Measurements from ENCODE around the gene LRRC36. TPM values are rescaled to one million over a fixed set of nuclear protein-coding genes. Genes with fewer than 3 reads are reported as not detected.

Gene LRRC36
- total RNA-seq, 2 donors from 2014 or later: 1.1 TPM; not detected in 1

DNA sequence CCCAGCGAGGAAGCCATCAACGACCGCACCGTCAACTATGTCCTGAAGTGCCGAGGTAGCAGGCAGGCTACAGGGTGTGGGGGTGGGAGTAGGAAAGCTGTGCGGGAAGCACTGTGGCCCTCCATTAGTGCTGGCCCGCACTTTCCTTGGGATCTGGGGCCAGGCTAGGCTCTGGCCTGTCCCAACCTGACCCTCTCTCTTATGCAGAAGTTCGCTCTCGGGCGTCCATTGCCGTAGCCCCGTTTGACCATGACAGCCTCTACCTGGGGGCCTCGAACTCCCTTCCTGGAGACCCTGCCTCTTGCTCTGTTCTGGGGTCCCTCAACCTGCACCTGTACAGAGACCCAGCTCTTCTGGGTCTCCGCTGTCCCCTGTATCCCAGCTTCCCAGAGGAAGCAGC, 38.7 kb upstream of the LRRC36 start:
- no peak for DNase-seq
- H3K27me3 ChIP-seq: no peaks in the 10 kb centered on the region
- TF ChIP-seq, protein P1, sequence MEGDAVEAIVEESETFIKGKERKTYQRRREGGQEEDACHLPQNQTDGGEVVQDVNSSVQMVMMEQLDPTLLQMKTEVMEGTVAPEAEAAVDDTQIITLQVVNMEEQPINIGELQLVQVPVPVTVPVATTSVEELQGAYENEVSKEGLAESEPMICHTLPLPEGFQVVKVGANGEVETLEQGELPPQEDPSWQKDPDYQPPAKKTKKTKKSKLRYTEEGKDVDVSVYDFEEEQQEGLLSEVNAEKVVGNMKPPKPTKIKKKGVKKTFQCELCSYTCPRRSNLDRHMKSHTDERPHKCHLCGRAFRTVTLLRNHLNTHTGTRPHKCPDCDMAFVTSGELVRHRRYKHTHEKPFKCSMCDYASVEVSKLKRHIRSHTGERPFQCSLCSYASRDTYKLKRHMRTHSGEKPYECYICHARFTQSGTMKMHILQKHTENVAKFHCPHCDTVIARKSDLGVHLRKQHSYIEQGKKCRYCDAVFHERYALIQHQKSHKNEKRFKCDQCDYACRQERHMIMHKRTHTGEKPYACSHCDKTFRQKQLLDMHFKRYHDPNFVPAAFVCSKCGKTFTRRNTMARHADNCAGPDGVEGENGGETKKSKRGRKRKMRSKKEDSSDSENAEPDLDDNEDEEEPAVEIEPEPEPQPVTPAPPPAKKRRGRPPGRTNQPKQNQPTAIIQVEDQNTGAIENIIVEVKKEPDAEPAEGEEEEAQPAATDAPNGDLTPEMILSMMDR (IDR thresholded peaks at IDR 0.05): no peak
- intact Hi-C loops (cut with DNase I): loop anchor here (10.0 kb wide), 1 partner anchor 127 kb away; the partner anchor contains the start of gene ZDHHC1
- no peaks in the 10 kb centered on the region for H3K9me3 ChIP-seq
- no peak overlapping the region for H3K4me3 ChIP-seq
- no peak overlapping the region for H3K9ac ChIP-seq (ENCODE audit: low read depth in 2 of 2, low read length in 2 of 2)
- H3K36me3 ChIP-seq: no peaks in the 10 kb centered on the region
- H3K4me1 ChIP-seq: no peaks in the 10 kb centered on the region
- no peak overlapping the region for H3K27ac ChIP-seq

DNA sequence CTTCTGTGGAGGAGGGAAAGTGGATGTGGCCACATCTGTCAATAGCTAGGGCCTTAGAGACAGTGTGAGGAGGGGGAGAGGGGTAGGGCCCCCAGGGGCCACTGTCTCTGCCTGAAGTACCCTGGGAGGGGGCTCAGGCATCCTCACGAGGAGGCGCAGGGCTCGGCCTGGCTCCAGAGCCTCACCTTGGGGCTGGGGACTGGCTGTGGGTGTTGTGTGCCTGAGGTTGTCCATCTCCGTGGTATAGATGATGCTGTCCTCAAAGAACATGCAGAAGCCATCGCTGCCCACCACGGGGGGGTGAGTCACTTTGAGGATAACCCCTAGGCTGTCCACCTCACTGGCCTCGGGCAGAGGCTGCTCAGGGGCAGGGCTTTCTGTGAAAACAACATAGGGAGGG, 35.2 kb upstream of the LRRC36 start:
- Histone ChIP-seq H3K9ac (ENCODE audit: low read depth in 2 of 2, low read length in 2 of 2) (no peak overlapping the region), H3K36me3 (no peaks in the 10 kb centered on the region), H3K27ac (no peak overlapping the region), H3K4me3 (no peak overlapping the region), H3K9me3 (no peaks in the 10 kb centered on the region), H3K4me1 (no peaks in the 10 kb centered on the region), H3K27me3 (no peaks in the 10 kb centered on the region)
- DNase-seq: no peak
- intact Hi-C loops (cut with DNase I): no loop called here
- TF ChIP-seq, protein P1 (IDR thresholded peaks at IDR 0.05): no peak

DNA sequence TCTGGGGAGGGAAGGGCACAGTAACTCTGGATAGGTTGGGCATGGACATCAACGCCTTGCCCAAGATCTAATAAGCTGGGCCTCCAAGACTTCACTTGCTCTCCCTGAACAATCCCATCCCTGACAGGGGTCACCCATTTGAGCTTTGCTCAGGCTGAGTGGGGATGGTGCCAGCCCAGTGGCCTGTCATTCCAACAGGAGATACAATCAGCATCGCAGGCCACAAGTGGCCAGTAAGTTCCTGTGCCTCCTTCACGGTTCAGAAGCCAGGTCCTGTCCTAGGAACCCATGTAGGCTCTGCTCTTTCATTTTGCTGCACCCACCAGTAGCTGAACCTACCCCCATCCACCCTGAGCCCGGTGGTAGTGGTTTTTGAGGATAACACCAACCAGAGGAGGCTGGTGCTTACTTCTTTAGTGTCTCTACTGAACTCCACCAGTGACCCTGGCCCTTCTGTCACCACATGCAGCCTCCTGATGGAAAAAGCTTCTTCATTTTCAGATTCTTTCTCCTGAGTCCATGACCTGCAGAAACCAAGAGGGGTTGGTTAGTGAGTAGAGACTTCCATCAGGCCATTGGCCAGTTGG, 32.4 kb upstream of the LRRC36 start:
- no peak overlapping the region for H3K4me3 ChIP-seq
- no peaks in the 10 kb centered on the region for H3K36me3 ChIP-seq
- TF ChIP-seq, protein P1 (IDR thresholded peaks at IDR 0.05): no peak
- H3K4me1 ChIP-seq: no peaks in the 10 kb centered on the region
- no peak overlapping the region for H3K27ac ChIP-seq
- no peak for DNase-seq
- H3K9ac ChIP-seq (ENCODE audit: low read depth in 2 of 2, low read length in 2 of 2): no peak overlapping the region
- intact Hi-C loops (cut with DNase I): no loop called here
- H3K9me3 ChIP-seq: no peaks in the 10 kb centered on the region
- H3K27me3 ChIP-seq: no peaks in the 10 kb centered on the region

DNA sequence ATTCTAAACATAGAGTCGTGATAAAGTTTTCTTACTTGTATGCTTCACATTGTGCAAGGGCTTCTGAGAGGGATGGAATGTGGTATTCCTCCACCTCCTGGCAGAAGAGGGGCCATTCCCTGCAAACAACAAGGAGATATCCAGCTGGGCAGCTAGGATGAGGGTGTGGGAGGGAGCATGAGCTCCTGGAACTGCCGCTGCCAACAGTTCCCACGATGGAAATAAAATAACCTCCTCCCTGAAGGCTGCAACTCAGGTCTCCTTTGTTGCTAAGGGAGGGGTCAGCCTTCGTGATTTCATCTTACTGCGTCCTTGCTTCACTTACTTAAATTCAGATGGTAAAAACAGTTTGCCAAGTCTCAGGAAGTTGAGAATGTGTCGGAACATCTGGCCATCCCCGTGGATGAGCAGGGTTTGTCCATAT, 31.7 kb upstream of the LRRC36 start:
- Histone ChIP-seq H3K4me1 (no peaks in the 10 kb centered on the region), H3K9me3 (no peaks in the 10 kb centered on the region), H3K36me3 (no peaks in the 10 kb centered on the region), H3K9ac (ENCODE audit: low read depth in 2 of 2, low read length in 2 of 2) (no peak overlapping the region), H3K27ac (no peak overlapping the region), H3K27me3 (no peaks in the 10 kb centered on the region), H3K4me3 (no peak overlapping the region)
- intact Hi-C loops (cut with DNase I): no loop called here
- DNase-seq: no peak
- TF ChIP-seq, protein P1 (IDR thresholded peaks at IDR 0.05): no peak

DNA sequence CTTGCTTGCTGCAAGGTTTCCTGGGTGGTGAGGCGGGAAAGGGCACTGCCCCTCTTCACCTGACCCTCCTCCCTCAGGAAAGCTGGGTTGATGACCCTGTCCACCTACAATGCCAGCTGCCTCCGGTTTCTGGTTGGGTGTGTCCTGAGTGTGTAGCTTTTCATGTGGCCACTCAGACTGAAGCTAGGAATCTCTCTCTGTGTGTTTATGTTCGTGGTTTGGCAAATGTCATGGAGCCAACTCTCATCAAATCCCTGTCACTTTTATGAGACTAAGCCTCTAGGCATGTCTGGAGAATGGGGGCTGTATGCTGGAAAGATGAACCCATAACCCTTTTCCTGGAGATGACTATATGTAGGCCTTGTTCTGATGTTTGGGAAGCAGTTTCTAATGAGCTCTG, 30.2 kb upstream of the LRRC36 start:
- H3K27me3 ChIP-seq: no peaks in the 10 kb centered on the region
- H3K36me3 ChIP-seq: no peaks in the 10 kb centered on the region
- H3K9ac ChIP-seq (ENCODE audit: low read depth in 2 of 2, low read length in 2 of 2): no peak overlapping the region
- H3K4me1 ChIP-seq: no peaks in the 10 kb centered on the region
- H3K4me3 ChIP-seq: no peak overlapping the region
- intact Hi-C loops (cut with DNase I): no loop called here
- TF ChIP-seq, protein P1 (IDR thresholded peaks at IDR 0.05): no peak
- no peak for DNase-seq
- H3K27ac ChIP-seq: no peak overlapping the region
- H3K9me3 ChIP-seq: no peaks in the 10 kb centered on the region

Measured in colonic mucosa (tissue), 4 donors.